ENCODE results near the gene DLGAP4. TPM values are rescaled to one million over a fixed set of nuclear protein-coding genes. Genes with fewer than 3 reads are reported as not detected.

The DLGAP4 gene
- total and polyA plus RNA-seq, 10 donors = 12.0 to 60.9 (median 45.9) TPM

DNA sequence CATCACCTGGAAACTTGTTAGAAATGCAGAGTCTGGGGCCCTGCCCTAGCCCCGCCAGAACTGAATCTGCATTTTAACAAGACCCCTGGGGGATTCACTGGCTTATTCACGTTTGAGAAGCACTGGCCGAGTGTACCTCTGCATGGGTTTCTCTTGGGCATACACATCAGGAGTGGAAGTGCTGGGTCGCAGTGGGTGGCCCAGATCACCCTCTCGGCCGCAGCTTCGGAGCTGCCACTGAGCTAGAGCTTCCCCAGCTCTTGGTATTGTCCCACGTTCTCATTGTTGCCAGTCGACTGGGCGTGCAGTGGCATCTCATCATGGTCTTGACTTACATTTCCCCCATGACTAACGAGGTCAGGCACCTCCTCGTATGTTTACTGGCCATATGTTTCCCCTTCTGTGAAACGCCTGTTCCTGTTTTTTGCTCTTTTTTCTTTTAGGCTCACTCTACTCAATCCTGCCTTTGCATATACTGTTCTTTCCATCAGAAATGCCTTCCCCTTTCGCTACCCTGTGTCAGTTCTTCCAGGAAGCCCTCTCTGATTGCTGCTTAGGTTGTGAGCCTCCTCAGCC is 3.0 kb upstream of the DLGAP4 start:
- no peaks in the 10 kb centered on the region for H3K9me3 ChIP-seq
- TF ChIP-seq POLR2A (IDR thresholded peaks at IDR 0.05) (no peak), POLR2AphosphoS5 (IDR thresholded peaks at IDR 0.05) (no peak)
- TF ChIP-seq, protein P1, sequence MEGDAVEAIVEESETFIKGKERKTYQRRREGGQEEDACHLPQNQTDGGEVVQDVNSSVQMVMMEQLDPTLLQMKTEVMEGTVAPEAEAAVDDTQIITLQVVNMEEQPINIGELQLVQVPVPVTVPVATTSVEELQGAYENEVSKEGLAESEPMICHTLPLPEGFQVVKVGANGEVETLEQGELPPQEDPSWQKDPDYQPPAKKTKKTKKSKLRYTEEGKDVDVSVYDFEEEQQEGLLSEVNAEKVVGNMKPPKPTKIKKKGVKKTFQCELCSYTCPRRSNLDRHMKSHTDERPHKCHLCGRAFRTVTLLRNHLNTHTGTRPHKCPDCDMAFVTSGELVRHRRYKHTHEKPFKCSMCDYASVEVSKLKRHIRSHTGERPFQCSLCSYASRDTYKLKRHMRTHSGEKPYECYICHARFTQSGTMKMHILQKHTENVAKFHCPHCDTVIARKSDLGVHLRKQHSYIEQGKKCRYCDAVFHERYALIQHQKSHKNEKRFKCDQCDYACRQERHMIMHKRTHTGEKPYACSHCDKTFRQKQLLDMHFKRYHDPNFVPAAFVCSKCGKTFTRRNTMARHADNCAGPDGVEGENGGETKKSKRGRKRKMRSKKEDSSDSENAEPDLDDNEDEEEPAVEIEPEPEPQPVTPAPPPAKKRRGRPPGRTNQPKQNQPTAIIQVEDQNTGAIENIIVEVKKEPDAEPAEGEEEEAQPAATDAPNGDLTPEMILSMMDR (IDR thresholded peaks at IDR 0.05 in 8 of 11, conservative IDR thresholded peaks at IDR 0.05 in 3 of 11) = no peak
- H3K36me3 ChIP-seq = no peaks in the 10 kb centered on the region
- intact Hi-C loops (cut with DNase I; ENCODE audit: low total_unique reads) = no loop called here
- H3K4me1 ChIP-seq = peaks cover 7 to 20% (median 16%) of the 10 kb centered on the region in 6 donors
- DNase-seq = no peak
- no peak overlapping the region for H3K27ac ChIP-seq
- H3K4me3 ChIP-seq = no peak overlapping the region
- H3K27me3 ChIP-seq (replicated peaks in 1 of 7) = peaks cover 5 to 100% (median 49%) of the 10 kb centered on the region in 7 donors
- 16 to 32% (median 24%) methylated on average over 14 of the region's 14 CpGs for WGBS, 5 donors

DNA sequence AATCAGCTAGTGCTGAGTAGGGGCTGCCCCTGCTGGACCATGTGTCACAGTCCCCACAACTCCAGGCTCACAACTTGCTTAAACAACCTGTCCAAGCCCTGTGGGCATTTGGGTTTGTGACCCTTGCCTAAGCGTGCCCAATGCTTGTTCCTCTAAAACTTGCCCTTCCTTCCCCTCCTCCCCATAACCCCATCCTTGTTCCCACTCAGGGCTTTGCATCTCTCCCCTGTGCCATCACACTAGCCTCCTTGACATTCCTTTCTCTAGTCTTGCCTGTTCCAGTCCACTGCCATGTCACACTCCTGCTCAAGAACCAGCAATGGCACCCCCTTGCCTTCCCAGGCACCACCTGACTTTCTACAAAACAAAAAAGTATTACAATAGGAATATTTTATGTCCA is 2.3 kb upstream of the DLGAP4 start:
- intact Hi-C loops (cut with DNase I; ENCODE audit: low total_unique reads) = no loop called here
- no peak overlapping the region for H3K4me3 ChIP-seq
- H3K9me3 ChIP-seq = no peaks in the 10 kb centered on the region
- H3K4me1 ChIP-seq = peaks cover 7 to 20% (median 16%) of the 10 kb centered on the region in 6 donors
- TF ChIP-seq POLR2AphosphoS5 (IDR thresholded peaks at IDR 0.05) = no peak
- H3K27ac ChIP-seq = no peak overlapping the region
- H3K27me3 ChIP-seq (replicated peaks in 1 of 7) = peaks cover 5 to 100% (median 53%) of the 10 kb centered on the region in 7 donors
- DNase-seq = no peak
- H3K36me3 ChIP-seq = no peaks in the 10 kb centered on the region
- WGBS, 5 donors = 38 to 60% (median 53%) methylated on average over 1 of the region's 1 CpG

DNA sequence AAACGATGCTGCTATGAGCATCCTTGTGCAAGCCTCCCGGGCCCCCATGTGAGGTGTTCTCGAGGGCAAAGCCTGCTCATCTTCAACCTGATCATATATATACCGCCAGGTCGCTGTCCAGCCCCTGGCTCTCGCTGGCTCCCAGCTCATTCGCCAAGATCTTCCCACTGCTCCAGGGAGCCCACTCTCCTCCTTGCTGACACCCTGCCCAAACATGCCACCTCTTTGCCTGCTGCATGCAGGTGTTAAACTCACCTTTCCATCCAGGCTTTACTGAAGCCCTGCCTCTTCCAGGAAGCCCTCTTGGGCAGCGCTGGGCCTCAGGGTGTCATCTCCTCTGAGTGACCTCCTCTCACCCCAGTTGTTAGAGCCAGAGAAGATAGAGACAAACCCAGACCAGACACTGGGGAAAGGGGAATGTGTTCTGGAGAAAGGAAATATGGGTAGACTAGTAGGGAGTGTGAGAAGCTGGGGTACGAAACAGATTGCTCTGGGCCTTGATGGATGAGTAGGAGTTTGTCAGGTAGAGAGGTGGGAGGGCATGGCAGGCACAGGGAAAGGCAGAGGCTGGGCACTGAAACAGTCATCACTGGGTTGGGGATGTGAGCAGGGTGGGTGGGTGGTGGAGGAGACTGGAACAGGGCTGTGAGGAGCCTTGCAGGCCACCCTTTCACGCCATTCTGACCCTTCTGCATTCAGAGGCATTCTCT is 1.2 kb upstream of the DLGAP4 start:
- WGBS, 5 donors = 53 to 61% (median 56%) methylated on average over 10 of the region's 10 CpGs
- Histone ChIP-seq H3K4me3 (no peak overlapping the region), H3K36me3 (no peaks in the 10 kb centered on the region), H3K9me3 (no peaks in the 10 kb centered on the region), H3K4me1 (peaks cover 7 to 20% (median 16%) of the 10 kb centered on the region in 6 donors), H3K27ac (no peak overlapping the region), H3K27me3 (replicated peaks in 1 of 7) (peaks cover 5 to 100% (median 51%) of the 10 kb centered on the region in 7 donors)
- intact Hi-C loops (cut with DNase I; ENCODE audit: low total_unique reads) = no loop called here
- TF ChIP-seq POLR2A (IDR thresholded peaks at IDR 0.05) (no peak), POLR2AphosphoS5 (IDR thresholded peaks at IDR 0.05) (no peak)
- TF ChIP-seq, protein P1 (IDR thresholded peaks at IDR 0.05 in 8 of 11, conservative IDR thresholded peaks at IDR 0.05 in 3 of 11) = no peak
- no peak for DNase-seq

DNA sequence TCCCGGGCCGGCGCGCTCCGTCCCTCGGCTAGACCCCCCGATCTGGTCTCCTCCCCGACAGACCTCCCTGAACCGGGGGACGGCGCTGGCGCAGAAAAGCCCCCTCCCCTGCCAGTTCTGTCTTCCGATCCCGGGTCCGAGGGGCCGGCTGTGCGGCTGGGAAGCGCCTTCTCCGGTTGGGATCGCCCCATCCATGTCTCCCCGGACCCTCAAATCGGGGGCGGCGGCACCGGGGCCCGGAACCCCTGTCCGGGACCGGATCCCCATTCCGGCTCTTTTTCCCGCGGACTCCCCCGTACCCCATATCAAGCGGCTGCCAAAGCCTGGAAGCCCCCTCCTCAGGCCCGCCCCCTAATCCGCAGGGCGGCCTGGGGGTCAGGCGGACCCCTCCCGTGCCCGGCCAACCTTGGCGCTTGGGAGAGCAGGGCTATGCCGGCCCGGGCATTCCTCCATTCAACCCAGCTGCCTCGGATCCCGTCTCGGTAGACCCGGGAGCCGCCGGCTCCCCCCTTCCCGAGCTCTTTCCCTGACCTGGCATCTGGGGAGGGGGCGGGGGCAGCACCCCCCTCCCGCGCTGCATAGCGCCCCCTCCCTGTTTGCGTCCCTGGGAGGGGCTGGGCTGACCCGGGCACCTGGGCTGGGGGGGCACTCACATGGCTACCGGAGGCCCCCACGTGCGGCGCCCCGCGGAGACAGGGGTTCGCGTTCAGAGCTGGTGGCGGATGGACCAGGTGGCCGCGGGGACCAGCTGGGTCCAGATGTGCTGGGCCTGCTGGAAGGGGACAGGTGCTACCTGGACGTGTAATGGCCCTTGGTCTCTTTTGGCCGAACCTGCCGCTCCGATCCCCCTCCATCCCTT is 643 bp downstream of the DLGAP4 start:
- WGBS, 5 donors = 3 to 6% (median 4%) methylated on average over 16 to 70 of the region's 70 CpGs
- TF ChIP-seq POLR2A (IDR thresholded peaks at IDR 0.05) = no peak
- TF ChIP-seq POLR2AphosphoS5 (IDR thresholded peaks at IDR 0.05) = no peak
- TF ChIP-seq, protein P1 (IDR thresholded peaks at IDR 0.05 in 8 of 11, conservative IDR thresholded peaks at IDR 0.05 in 3 of 11) = no peak

More for the DNA sequence above, 643 bp downstream of the DLGAP4 start:
- Histone ChIP-seq H3K27me3 (replicated peaks in 1 of 7) (peaks cover 5 to 100% (median 51%) of the 10 kb centered on the region in 7 donors), H3K27ac (no peak overlapping the region), H3K4me1 (peaks cover 7 to 20% (median 16%) of the 10 kb centered on the region in 6 donors), H3K36me3 (no peaks in the 10 kb centered on the region), H3K9me3 (no peaks in the 10 kb centered on the region), H3K4me3 (peak overlapping the region in 6 of 8 donors; percentile 14 to 64 (median 25))
- DNase-seq = no peak
- intact Hi-C loops (cut with DNase I; ENCODE audit: low total_unique reads) = no loop called here
